Keratinocyte (primary cell): ENCODE measurements around the gene IDE. TPM values are rescaled to one million over a fixed set of nuclear protein-coding genes. Genes with fewer than 3 reads are reported as not detected.

Experiments
- DNase-seq: peaks from one replicate; pipeline ENCODE4 v3.0.0-alpha.2; 2011; ENCODE audit warnings: low read depth, missing footprints, low spot score
- FAIRE-seq: peaks from 2 replicates; lab custom pipeline; 2011; peaks lifted over from hg19 to GRCh38; lab: Jason Lieb, UNC
- H2AFZ ChIP-seq: 2 replicates; pipeline ENCODE4 v1.6.0; 2012; ENCODE audit warnings: low read length, control low read depth, inconsistent platforms; ENCODE audit not compliant: control insufficient read depth
- H3K27ac ChIP-seq: 2 replicates; pipeline ENCODE4 v1.5.1; 2011; ENCODE audit warnings: low read length; ENCODE audit not compliant: control insufficient read depth, insufficient read depth
- H3K27me3 ChIP-seq: 3 replicates; pipeline ENCODE4 v1.6.0; 2011; ENCODE audit warnings: low read length; ENCODE audit not compliant: control insufficient read depth, insufficient read depth; ENCODE audit errors: extremely low read depth
- H3K36me3 ChIP-seq, 2 experiments: 2 replicates in 1 of 2; 3 replicates in 1 of 2; pipeline ENCODE4 v1.5.1; 2011; ENCODE audit warnings: low read length in 2 of 2, mild to moderate bottlenecking in 1 of 2; ENCODE audit not compliant: control insufficient read depth in 2 of 2, insufficient read depth in 2 of 2; ENCODE audit errors: extremely low read depth in 1 of 2
- H3K4me1 ChIP-seq: 3 replicates; pipeline ENCODE4 v1.5.1; 2011; ENCODE audit warnings: low read length; ENCODE audit not compliant: control insufficient read depth, insufficient read depth; ENCODE audit errors: extremely low read depth
- H3K4me2 ChIP-seq: 3 replicates; pipeline ENCODE4 v1.6.0; 2011; ENCODE audit warnings: low read depth, low read length; ENCODE audit not compliant: control insufficient read depth, insufficient read depth; ENCODE audit errors: extremely low read depth
- H3K4me3 ChIP-seq, 3 experiments: fragments of 200-600 bp in 1 of 3; sonication (generic) in 1 of 3; 2 replicates in 2 of 3; 3 replicates in 1 of 3; pipeline ENCODE4 v1.5.1; 2011 to 2016; ENCODE audit warnings: low read length in 3 of 3, mild to moderate bottlenecking in 3 of 3, control low read depth in 2 of 3, inconsistent platforms in 1 of 3, low read depth in 1 of 3, mixed read lengths in 1 of 3, mixed run types in 1 of 3, moderate library complexity in 1 of 3; ENCODE audit not compliant: control insufficient read depth in 2 of 3, insufficient read depth in 2 of 3; ENCODE audit errors: extremely low read depth in 1 of 3
- H3K79me2 ChIP-seq: 2 replicates; pipeline ENCODE4 v1.6.0; 2012; ENCODE audit warnings: low read length; ENCODE audit not compliant: control insufficient read depth, insufficient read depth
- H3K9ac ChIP-seq: 3 replicates; pipeline ENCODE4 v1.6.0; 2011; ENCODE audit warnings: low read length; ENCODE audit not compliant: control insufficient read depth, insufficient read depth; ENCODE audit errors: extremely low read depth
- H3K9me1 ChIP-seq: 3 replicates; pipeline ENCODE4 v1.6.0; 2011; ENCODE audit warnings: low read length; ENCODE audit not compliant: control insufficient read depth, insufficient read depth; ENCODE audit errors: extremely low read depth
- H3K9me3 ChIP-seq: 2 replicates; pipeline ENCODE4 v1.5.1; 2012; ENCODE audit warnings: low read depth, low read length; ENCODE audit not compliant: control insufficient read depth
- H4K20me1 ChIP-seq: 3 replicates; pipeline ENCODE4 v1.6.0; 2011; ENCODE audit warnings: low read length; ENCODE audit not compliant: control insufficient read depth, insufficient read depth; ENCODE audit errors: extremely low read depth
- EZH2 ChIP-seq: IDR thresholded peaks from one replicate; pipeline ENCODE4 v1.6.1; 2012; ENCODE audit warnings: inconsistent platforms, mild to moderate bottlenecking, low read length, moderate library complexity
- dilution Hi-C: fragments of 300-500 bp; cut with MboI; formaldehyde crosslinking; loops from one replicate; pipeline ENCODE4 v1.7.0; 2020; ENCODE audit warnings: low sequenced_read_pairs; ENCODE audit not compliant: extremely low pct_ligation_motif_present
- polyA plus RNA-seq, 5 experiments: library from polyadenylated mRNA; depleted of rRNA in 3 of 5; stranded (reverse) in 3 of 5; stranded (forward) in 1 of 5; unstranded in 1 of 5; fragments of >200 nt; gene quantifications; 1 replicate in 1 of 5; 2 replicates in 3 of 5; 3 replicates in 1 of 5; pipeline versions ENCODE4 v1.2.1 to v1.2.3, GENCODE V29; 2011 to 2012; ENCODE audit warnings: missing spikeins in 2 of 5, low read depth in 1 of 5, low replicate concordance in 1 of 5
- TF ChIP-seq, protein P1 (sequence below), 3 experiments: IDR thresholded peaks in 1 of 3; conservative IDR thresholded peaks in 1 of 3; optimal IDR thresholded peaks in 1 of 3; 2 replicates in 2 of 3; 3 replicates in 1 of 3; pipeline versions ENCODE3 to v1.5.1; 2011; ENCODE audit warnings: low read length in 3 of 3, mild to moderate bottlenecking in 3 of 3, moderate library complexity in 2 of 3, control low read depth in 1 of 3, inconsistent platforms in 1 of 3; ENCODE audit not compliant: insufficient read depth in 2 of 3; ENCODE audit errors: extremely low read depth in 1 of 3

IDE gene
- polyA plus RNA-seq, 1 donor (not counting 4 experiments of a cell fraction or from before 2014, with no cell fraction given): 24.4 TPM

DNA sequence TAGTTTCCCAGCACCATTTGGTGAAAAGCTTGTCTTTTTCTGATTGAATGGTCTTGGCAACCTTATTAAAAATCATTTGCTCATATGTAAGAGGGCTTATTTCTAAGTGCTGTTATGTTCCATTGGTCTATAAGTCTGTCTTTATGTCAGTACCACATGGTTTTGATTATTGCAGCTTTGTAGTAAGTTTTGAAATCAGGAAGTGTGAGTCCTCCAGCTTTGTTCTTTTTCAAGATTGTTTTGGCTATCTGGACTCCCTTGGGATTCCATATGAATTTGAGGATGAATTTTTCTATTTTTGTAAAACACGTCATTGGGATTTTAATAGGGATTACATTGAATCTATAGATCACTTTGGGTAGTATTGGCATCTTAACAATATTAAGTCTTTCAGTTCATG lies 24.4 kb upstream of the IDE start:
- no peak overlapping the region for H3K27ac ChIP-seq
- TF ChIP-seq EZH2: no peak
- TF ChIP-seq, protein P1, sequence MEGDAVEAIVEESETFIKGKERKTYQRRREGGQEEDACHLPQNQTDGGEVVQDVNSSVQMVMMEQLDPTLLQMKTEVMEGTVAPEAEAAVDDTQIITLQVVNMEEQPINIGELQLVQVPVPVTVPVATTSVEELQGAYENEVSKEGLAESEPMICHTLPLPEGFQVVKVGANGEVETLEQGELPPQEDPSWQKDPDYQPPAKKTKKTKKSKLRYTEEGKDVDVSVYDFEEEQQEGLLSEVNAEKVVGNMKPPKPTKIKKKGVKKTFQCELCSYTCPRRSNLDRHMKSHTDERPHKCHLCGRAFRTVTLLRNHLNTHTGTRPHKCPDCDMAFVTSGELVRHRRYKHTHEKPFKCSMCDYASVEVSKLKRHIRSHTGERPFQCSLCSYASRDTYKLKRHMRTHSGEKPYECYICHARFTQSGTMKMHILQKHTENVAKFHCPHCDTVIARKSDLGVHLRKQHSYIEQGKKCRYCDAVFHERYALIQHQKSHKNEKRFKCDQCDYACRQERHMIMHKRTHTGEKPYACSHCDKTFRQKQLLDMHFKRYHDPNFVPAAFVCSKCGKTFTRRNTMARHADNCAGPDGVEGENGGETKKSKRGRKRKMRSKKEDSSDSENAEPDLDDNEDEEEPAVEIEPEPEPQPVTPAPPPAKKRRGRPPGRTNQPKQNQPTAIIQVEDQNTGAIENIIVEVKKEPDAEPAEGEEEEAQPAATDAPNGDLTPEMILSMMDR (optimal IDR thresholded peaks at IDR 0.05 in 1 of 3, IDR thresholded peaks at IDR 0.05 in 1 of 3, conservative IDR thresholded peaks at IDR 0.05 in 1 of 3; ENCODE audit: extremely low read depth in 1 of 3, insufficient read depth in 2 of 3, low read length in 3 of 3): no peak
- dilution Hi-C loops: no loop called here
- no peaks in the 10 kb centered on the region for H4K20me1 ChIP-seq
- no peak for FAIRE-seq
- no peak overlapping the region for H3K9ac ChIP-seq
- H3K4me2 ChIP-seq: no peak overlapping the region
- DNase-seq: no peak
- H3K27me3 ChIP-seq: no peaks in the 10 kb centered on the region
- H3K9me3 ChIP-seq: no peaks in the 10 kb centered on the region
- no peak overlapping the region for H3K4me3 ChIP-seq
- H3K36me3 ChIP-seq: no peaks in the 10 kb centered on the region
- H3K9me1 ChIP-seq: no peaks in the 10 kb centered on the region
- peaks cover 2% of the 10 kb centered on the region for H3K4me1 ChIP-seq
- peaks cover 99% of the 10 kb centered on the region for H3K79me2 ChIP-seq
- H2AFZ ChIP-seq: no peak overlapping the region

GRCh38 chr10:92595505-92595904 lies 21.6 kb upstream of the IDE start:
- FAIRE-seq (no peak), DNase-seq (no peak)
- no peak overlapping the region for H3K4me2 ChIP-seq
- no peak for TF ChIP-seq EZH2
- TF ChIP-seq, protein P1 (optimal IDR thresholded peaks at IDR 0.05 in 1 of 3, IDR thresholded peaks at IDR 0.05 in 1 of 3, conservative IDR thresholded peaks at IDR 0.05 in 1 of 3; ENCODE audit: extremely low read depth in 1 of 3, insufficient read depth in 2 of 3, low read length in 3 of 3): no peak
- no peaks in the 10 kb centered on the region for H3K36me3 ChIP-seq
- dilution Hi-C loops: no loop called here
- H3K79me2 ChIP-seq: peaks cover 75% of the 10 kb centered on the region
- no peaks in the 10 kb centered on the region for H3K9me1 ChIP-seq
- no peak overlapping the region for H3K9ac ChIP-seq
- H3K4me3 ChIP-seq: no peak overlapping the region
- no peak overlapping the region for H3K27ac ChIP-seq
- H3K9me3 ChIP-seq: no peaks in the 10 kb centered on the region
- H4K20me1 ChIP-seq: no peaks in the 10 kb centered on the region
- no peaks in the 10 kb centered on the region for H3K27me3 ChIP-seq
- H3K4me1 ChIP-seq: peaks cover 8% of the 10 kb centered on the region
- H2AFZ ChIP-seq: no peak overlapping the region
